Measurements from ENCODE around the gene URI1. TPM values are rescaled to one million over a fixed set of nuclear protein-coding genes. Genes with fewer than 3 reads are reported as not detected.

The URI1 gene
- total RNA-seq, 1 donor: 60.9 TPM

DNA sequence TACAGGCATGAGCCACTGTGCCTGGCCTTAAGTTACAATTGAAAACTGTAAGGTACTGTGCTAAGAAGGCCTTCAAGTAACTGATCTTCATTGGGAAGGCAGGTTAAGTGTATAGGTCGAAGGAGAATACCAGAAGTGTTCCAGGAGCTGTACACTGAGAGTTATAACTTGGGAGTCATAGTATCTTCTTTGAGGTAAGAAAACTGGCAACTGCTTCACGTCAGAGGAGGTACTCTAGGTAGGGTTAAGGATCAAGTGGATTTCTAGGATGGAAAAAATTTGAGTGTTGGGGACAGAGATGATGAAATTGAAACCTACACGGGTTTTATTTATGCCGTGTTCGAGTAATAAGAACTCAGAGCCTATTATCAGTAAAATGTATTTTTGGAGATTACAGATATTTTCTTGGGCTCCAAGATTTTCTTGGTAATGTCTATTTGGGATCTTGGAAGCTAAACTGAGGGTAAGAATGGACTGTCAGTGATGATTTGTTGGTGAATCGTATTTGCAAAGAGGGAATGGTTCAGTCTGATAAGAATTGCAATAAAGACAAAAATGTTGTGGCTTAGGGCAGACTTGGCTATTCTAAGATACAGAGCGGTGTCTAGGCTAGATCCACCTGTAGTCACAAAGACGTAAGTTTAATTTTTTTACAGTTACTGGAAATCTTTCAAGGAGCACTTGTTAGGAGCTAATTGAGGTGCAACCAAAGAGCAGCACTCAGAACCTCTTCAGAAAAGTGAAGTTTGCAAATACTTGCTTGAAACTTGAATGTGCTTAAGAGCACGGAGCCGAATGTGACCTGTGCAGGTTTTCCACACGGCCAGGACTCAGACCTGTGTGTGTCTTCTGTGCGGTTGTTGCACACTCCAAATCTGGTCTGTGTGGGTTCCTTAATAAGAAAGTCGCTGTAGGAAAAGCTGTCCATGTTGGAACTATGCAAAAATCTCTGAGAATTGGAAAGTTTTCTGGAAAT lies 102.5 kb downstream of the URI1 start:
- no peak overlapping the region for H3K4me3 ChIP-seq (ENCODE audit: low read depth, low read length)
- TF ChIP-seq, protein P1, sequence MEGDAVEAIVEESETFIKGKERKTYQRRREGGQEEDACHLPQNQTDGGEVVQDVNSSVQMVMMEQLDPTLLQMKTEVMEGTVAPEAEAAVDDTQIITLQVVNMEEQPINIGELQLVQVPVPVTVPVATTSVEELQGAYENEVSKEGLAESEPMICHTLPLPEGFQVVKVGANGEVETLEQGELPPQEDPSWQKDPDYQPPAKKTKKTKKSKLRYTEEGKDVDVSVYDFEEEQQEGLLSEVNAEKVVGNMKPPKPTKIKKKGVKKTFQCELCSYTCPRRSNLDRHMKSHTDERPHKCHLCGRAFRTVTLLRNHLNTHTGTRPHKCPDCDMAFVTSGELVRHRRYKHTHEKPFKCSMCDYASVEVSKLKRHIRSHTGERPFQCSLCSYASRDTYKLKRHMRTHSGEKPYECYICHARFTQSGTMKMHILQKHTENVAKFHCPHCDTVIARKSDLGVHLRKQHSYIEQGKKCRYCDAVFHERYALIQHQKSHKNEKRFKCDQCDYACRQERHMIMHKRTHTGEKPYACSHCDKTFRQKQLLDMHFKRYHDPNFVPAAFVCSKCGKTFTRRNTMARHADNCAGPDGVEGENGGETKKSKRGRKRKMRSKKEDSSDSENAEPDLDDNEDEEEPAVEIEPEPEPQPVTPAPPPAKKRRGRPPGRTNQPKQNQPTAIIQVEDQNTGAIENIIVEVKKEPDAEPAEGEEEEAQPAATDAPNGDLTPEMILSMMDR (IDR thresholded peaks at IDR 0.05; ENCODE audit: insufficient read depth, low read depth, low read length): no peak
- DNase-seq (ENCODE audit: low read depth): no peak

- TF ChIP-seq, protein P1 (IDR thresholded peaks at IDR 0.05; ENCODE audit: insufficient read depth, low read depth, low read length): peak; percentile 34
- no peak for DNase-seq (ENCODE audit: low read depth)
- H3K4me3 ChIP-seq (ENCODE audit: low read depth, low read length): no peak overlapping the region
These were observed 104.5 kb downstream of the URI1 start for GRCh38 chr19:30046522-30046921.

GRCh38 chr19:30047432-30047831 lies 105.4 kb downstream of the URI1 start:
- TF ChIP-seq, protein P1 (IDR thresholded peaks at IDR 0.05; ENCODE audit: insufficient read depth, low read depth, low read length): no peak
- no peak overlapping the region for H3K4me3 ChIP-seq (ENCODE audit: low read depth, low read length)
- DNase-seq (ENCODE audit: low read depth): no peak

DNA sequence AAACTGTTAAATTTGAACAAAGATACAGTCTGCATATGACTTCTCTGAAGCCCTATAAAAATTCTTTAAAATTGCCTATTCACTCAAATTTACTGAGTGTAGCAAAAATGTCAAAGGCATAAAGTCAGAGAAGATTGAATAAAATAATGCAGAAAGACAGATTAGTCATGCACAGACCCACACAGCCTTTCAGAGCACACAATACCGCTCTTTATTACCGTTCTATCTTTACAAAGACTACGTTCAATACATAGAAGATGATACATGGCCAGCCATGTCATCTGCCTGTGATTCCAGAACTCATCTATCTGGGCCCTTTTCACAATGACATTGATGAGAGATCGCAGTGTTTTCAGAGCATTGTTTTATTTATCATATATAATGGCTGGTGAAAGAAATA lies 107.2 kb downstream of the URI1 start:
- H3K4me3 ChIP-seq (ENCODE audit: low read depth, low read length): no peak overlapping the region
- DNase-seq (ENCODE audit: low read depth): no peak
- TF ChIP-seq, protein P1 (IDR thresholded peaks at IDR 0.05; ENCODE audit: insufficient read depth, low read depth, low read length): no peak

GRCh38 chr19:30049846-30050667 lies 108.0 kb downstream of the URI1 start:
- TF ChIP-seq, protein P1 (IDR thresholded peaks at IDR 0.05; ENCODE audit: insufficient read depth, low read depth, low read length): no peak
- peak; percentile 25 for DNase-seq (ENCODE audit: low read depth)
- H3K4me3 ChIP-seq (ENCODE audit: low read depth, low read length): no peak overlapping the region

DNA sequence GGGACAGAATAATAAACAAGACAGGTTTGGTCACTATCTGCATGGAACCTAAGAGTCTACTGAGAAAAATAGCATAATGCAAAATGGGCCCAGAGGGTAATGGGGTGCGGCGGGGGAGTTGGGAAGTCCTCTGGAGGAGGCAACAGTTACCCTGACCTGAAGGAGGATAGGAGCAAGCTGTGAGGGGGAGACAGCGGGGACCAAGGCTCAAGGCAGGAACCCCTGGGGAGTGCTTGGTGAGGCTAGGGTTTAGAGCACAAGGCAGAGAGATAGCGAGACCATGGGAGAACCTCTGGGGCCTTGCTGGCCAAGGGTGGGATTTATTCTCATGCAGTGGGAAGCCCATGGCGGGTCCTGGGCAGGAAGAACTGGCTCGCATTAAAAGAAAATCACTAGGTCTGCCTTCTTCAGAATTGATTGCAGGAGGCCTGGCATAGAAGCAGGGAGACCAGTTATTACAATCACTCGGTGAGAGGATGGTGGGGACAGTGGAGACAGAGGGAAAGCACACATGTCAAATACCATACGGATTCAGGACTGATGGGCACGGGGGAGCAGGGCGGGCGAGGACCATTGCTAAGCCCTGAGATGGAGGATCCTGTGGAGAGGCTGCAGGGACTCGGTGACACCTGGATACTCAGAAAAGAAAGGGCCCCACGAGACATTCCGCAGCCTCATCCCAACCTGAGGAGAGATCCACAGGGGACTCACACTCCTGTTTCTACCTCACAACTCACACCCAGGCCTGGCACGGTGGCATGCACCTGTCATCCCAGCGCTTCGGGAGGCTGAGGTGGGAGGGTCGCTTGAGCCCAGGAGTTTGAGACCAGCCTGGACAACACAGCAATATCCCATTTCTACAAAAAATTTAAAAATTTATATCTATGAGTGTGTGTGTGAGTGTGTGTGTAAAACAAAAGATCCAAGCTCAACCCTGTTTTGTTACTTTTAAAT lies 110.4 kb downstream of the URI1 start:
- no peak overlapping the region for H3K4me3 ChIP-seq (ENCODE audit: low read depth, low read length)
- TF ChIP-seq, protein P1 (IDR thresholded peaks at IDR 0.05; ENCODE audit: insufficient read depth, low read depth, low read length): no peak
- DNase-seq (ENCODE audit: low read depth): no peak
